Measurements from ENCODE around the gene NSUN5.

- TF ChIP-seq CTCF (IDR thresholded peaks at IDR 0.05) (no peak), POLR2A (IDR thresholded peaks at IDR 0.05) (no peak)
Observed at GRCh38 chr7:73342645-73343044, 34.0 kb upstream of the NSUN5 start.

All from lower leg skin (tissue), 3 donors.